ENCODE data around the gene NELFA. TPM values are rescaled to one million over a fixed set of nuclear protein-coding genes. Genes with fewer than 3 reads are reported as not detected.

Gene NELFA
- polyA plus RNA-seq, 1 donor (not counting 4 experiments of a cell fraction or from before 2014, with no cell fraction given): 9.9 TPM

- H3K27ac ChIP-seq (ENCODE audit: control insufficient read depth, insufficient read depth, low read length): no peak overlapping the region
- no peak overlapping the region for H3K4me2 ChIP-seq (ENCODE audit: control insufficient read depth, extremely low read depth, insufficient read depth, low read depth, low read length)
- no peaks in the 10 kb centered on the region for H3K9me1 ChIP-seq (ENCODE audit: control insufficient read depth, extremely low read depth, insufficient read depth, low read length)
- FAIRE-seq (no peak), DNase-seq (ENCODE audit: low read depth, low spot score) (no peak)
- H3K4me3 ChIP-seq (ENCODE audit: control insufficient read depth in 2 of 3, extremely low read depth in 1 of 3, insufficient read depth in 2 of 3, low read depth in 1 of 3, low read length in 3 of 3): no peak overlapping the region
- no peaks in the 10 kb centered on the region for H4K20me1 ChIP-seq (ENCODE audit: control insufficient read depth, extremely low read depth, insufficient read depth, low read length)
- no peaks in the 10 kb centered on the region for H3K79me2 ChIP-seq (ENCODE audit: control insufficient read depth, insufficient read depth, low read length)
- no peak overlapping the region for H3K9ac ChIP-seq (ENCODE audit: control insufficient read depth, extremely low read depth, insufficient read depth, low read length)
- H3K36me3 ChIP-seq (ENCODE audit: control insufficient read depth in 2 of 2, extremely low read depth in 1 of 2, insufficient read depth in 2 of 2, low read length in 2 of 2): peaks cover 26 to 52% of the 10 kb centered on the region in 2 experiments
- no peak for TF ChIP-seq CTCF (optimal IDR thresholded peaks at IDR 0.05 in 1 of 3, IDR thresholded peaks at IDR 0.05 in 1 of 3, conservative IDR thresholded peaks at IDR 0.05 in 1 of 3; ENCODE audit: extremely low read depth in 1 of 3, insufficient read depth in 2 of 3, low read length in 3 of 3)
- TF ChIP-seq EZH2 (IDR thresholded peaks at IDR 0.05; ENCODE audit: low read length): no peak
- H3K4me1 ChIP-seq (ENCODE audit: control insufficient read depth, extremely low read depth, insufficient read depth, low read length): peaks cover 2% of the 10 kb centered on the region
- H2AFZ ChIP-seq (ENCODE audit: control insufficient read depth, low read length): no peak overlapping the region
- no peaks in the 10 kb centered on the region for H3K9me3 ChIP-seq (ENCODE audit: control insufficient read depth, low read depth, low read length)
- dilution Hi-C loops (cut with MboI; ENCODE audit: extremely low pct_ligation_motif_present, low sequenced_read_pairs): no loop called here
- no peaks in the 10 kb centered on the region for H3K27me3 ChIP-seq (ENCODE audit: control insufficient read depth, extremely low read depth, insufficient read depth, low read length)
These were observed 23.5 kb downstream of the NELFA start for GRCh38 chr4:1985294-1985693.

- Histone ChIP-seq H3K9me3 (ENCODE audit: control insufficient read depth, low read depth, low read length) (no peaks in the 10 kb centered on the region), H3K4me3 (ENCODE audit: control insufficient read depth in 2 of 3, extremely low read depth in 1 of 3, insufficient read depth in 2 of 3, low read depth in 1 of 3, low read length in 3 of 3) (no peak overlapping the region), H3K4me2 (ENCODE audit: control insufficient read depth, extremely low read depth, insufficient read depth, low read depth, low read length) (no peak overlapping the region), H3K4me1 (ENCODE audit: control insufficient read depth, extremely low read depth, insufficient read depth, low read length) (peaks cover 2% of the 10 kb centered on the region), H3K9ac (ENCODE audit: control insufficient read depth, extremely low read depth, insufficient read depth, low read length) (no peak overlapping the region), H3K36me3 (ENCODE audit: control insufficient read depth in 2 of 2, extremely low read depth in 1 of 2, insufficient read depth in 2 of 2, low read length in 2 of 2) (peaks cover 24 to 59% of the 10 kb centered on the region in 2 experiments), H3K27ac (ENCODE audit: control insufficient read depth, insufficient read depth, low read length) (no peak overlapping the region), H3K9me1 (ENCODE audit: control insufficient read depth, extremely low read depth, insufficient read depth, low read length) (no peaks in the 10 kb centered on the region), H2AFZ (ENCODE audit: control insufficient read depth, low read length) (no peak overlapping the region), H3K27me3 (ENCODE audit: control insufficient read depth, extremely low read depth, insufficient read depth, low read length) (no peaks in the 10 kb centered on the region), H3K79me2 (ENCODE audit: control insufficient read depth, insufficient read depth, low read length) (no peaks in the 10 kb centered on the region), H4K20me1 (ENCODE audit: control insufficient read depth, extremely low read depth, insufficient read depth, low read length) (peaks cover under 1% of the 10 kb centered on the region)
- dilution Hi-C loops (cut with MboI; ENCODE audit: extremely low pct_ligation_motif_present, low sequenced_read_pairs): no loop called here
- DNase-seq (ENCODE audit: low read depth, low spot score) (no peak), FAIRE-seq (no peak)
- TF ChIP-seq EZH2 (IDR thresholded peaks at IDR 0.05; ENCODE audit: low read length) (no peak), CTCF (optimal IDR thresholded peaks at IDR 0.05 in 1 of 3, IDR thresholded peaks at IDR 0.05 in 1 of 3, conservative IDR thresholded peaks at IDR 0.05 in 1 of 3; ENCODE audit: extremely low read depth in 1 of 3, insufficient read depth in 2 of 3, low read length in 3 of 3) (no peak)
These were observed 24.2 kb downstream of the NELFA start for GRCh38 chr4:1984406-1985191.

Data from keratinocyte (primary cell).